Right lobe of liver (tissue), 6 donors: ENCODE results near the gene RAX. TPM values are rescaled to one million over a fixed set of nuclear protein-coding genes. Genes with fewer than 3 reads are reported as not detected.

ENCODE experiments used
- ATAC-seq, 4 donors: fragments of 200-7000 bp; cut with Tn5 transposase; one replicate each; pipeline ENCODE4 v1.9.1; 2020; ENCODE audit warnings: mild to moderate bottlenecking in 4 of 4, moderate library complexity in 4 of 4
- DNase-seq, 3 donors: peaks; one replicate each; pipeline ENCODE4 v3.0.0-alpha.2; 2020
- H3K27ac ChIP-seq, 3 donors: fragments of 200-600 bp; one replicate each; pipeline ENCODE4 v1.8.0; 2022
- H3K27me3 ChIP-seq, 2 donors: fragments of 200-600 bp; one replicate each; pipeline ENCODE4 v1.8.0; 2022
- H3K36me3 ChIP-seq, 4 donors: fragments of 200-600 bp; sonication (generic) in 1 of 4; one replicate each; pipeline versions ENCODE4 v1.5.1 to v1.8.0; 2017 to 2022; ENCODE audit warnings: control low read depth in 1 of 4
- H3K4me1 ChIP-seq, 4 donors: fragments of 200-600 bp; sonication (generic) in 1 of 4; one replicate each; pipeline versions ENCODE4 v1.5.1 to v1.8.0; 2017 to 2022; ENCODE audit warnings: control low read depth in 1 of 4
- H3K4me3 ChIP-seq, 3 donors: fragments of 200-600 bp; one replicate each; pipeline ENCODE4 v1.8.0; 2022
- H3K9me3 ChIP-seq, 4 donors: fragments of 200-600 bp; sonication (generic) in 1 of 4; one replicate each; pipeline versions ENCODE4 v1.5.1 to v1.8.0; 2017 to 2022; ENCODE audit warnings: control low read depth in 1 of 4
- CTCF ChIP-seq, 4 donors: fragments of 200-600 bp in 3 of 4; fragments of 450-650 bp in 1 of 4; IDR thresholded peaks; one replicate each; pipeline versions ENCODE4 v1.5.1 to v1.8.0; 2016 to 2022; ENCODE audit warnings: antibody characterized with exemption in 4 of 4, mild to moderate bottlenecking in 2 of 4
- POLR2A ChIP-seq: fragments of 450-650 bp; IDR thresholded peaks from one replicate; pipeline ENCODE4 v1.6.1; 2017; ENCODE audit warnings: antibody characterized with exemption, mild to moderate bottlenecking
- WGBS: methylation state at CpG from one replicate; pipeline ENCODE4 v1.1.6; 2018; ENCODE audit warnings: low coverage, low lambda C conversion rate; ENCODE audit not compliant: insufficient coverage; ENCODE audit errors: missing lambda C conversion rate; 5-methylcytosine and 5-hydroxymethylcytosine counted together
- intact Hi-C, 2 donors: fragments of 100-400 bp; cut with DNase I; formaldehyde crosslinking; loops; one replicate each; pipeline versions ENCODE4 v1.11.2 to v1.14.1; 2022
- total RNA-seq, 6 experiments: library from RNA; depleted of rRNA in 2 of 6; stranded (reverse); fragments of >200 nt in 2 of 6; fragmentation: NEBNext Ultra II Directional in 3 of 6; extraction: Animal tissue kit (Norgen Biotek cat#: 25700) in 3 of 6; gene quantifications; one replicate each; pipeline versions ENCODE4 v1.1.0 to v1.2.4, GENCODE V29; 2016 to 2023
- donor health status: DM: no; HTN: yes; CAD: no.
- donor health status: DM: no; HTN: no; CAD: no.
- donor health status: DM: no; HTN: no; CAD: no.
- donor health status: DM: no; HTN: yes; CAD: no.
- donor health status: DM: no; HTN: yes; CAD: no.

RAX gene
- total RNA-seq, 6 experiments from 2014 or later = not detected

GRCh38 chr18:59286341-59286740 is 13.1 kb upstream of the RAX start:
- Histone ChIP-seq H3K27me3 (no peaks in the 10 kb centered on the region), H3K36me3 (no peaks in the 10 kb centered on the region), H3K4me1 (no peaks in the 10 kb centered on the region), H3K9me3 (no peaks in the 10 kb centered on the region), H3K4me3 (no peak overlapping the region), H3K27ac (no peak overlapping the region)
- WGBS = 61% methylated on average over 6 of the region's 6 CpGs
- intact Hi-C loops = no loop called here
- ATAC-seq = no peak
- TF ChIP-seq CTCF (IDR thresholded peaks at IDR 0.05) = no peak
- no peak for TF ChIP-seq POLR2A
- DNase-seq = no peak

GRCh38 chr18:59282341-59282740 is 9.1 kb upstream of the RAX start:
- no peak for DNase-seq
- 64% methylated on average over 11 of the region's 11 CpGs for WGBS
- ATAC-seq = no peak
- intact Hi-C loops = no loop called here
- TF ChIP-seq POLR2A = no peak
- H3K36me3 ChIP-seq = no peaks in the 10 kb centered on the region
- peaks cover 0 to 5% of the 10 kb centered on the region in 2 donors for H3K27me3 ChIP-seq
- H3K4me3 ChIP-seq = no peak overlapping the region
- H3K9me3 ChIP-seq = no peaks in the 10 kb centered on the region
- no peak overlapping the region for H3K27ac ChIP-seq
- H3K4me1 ChIP-seq = no peaks in the 10 kb centered on the region

GRCh38 chr18:59279722-59280121 is 6.5 kb upstream of the RAX start:
- TF ChIP-seq CTCF (IDR thresholded peaks at IDR 0.05) = no peak
- no peak for TF ChIP-seq POLR2A
- Histone ChIP-seq H3K27ac (no peak overlapping the region), H3K36me3 (no peaks in the 10 kb centered on the region), H3K27me3 (peaks cover 0 to 5% of the 10 kb centered on the region in 2 donors), H3K9me3 (no peaks in the 10 kb centered on the region), H3K4me3 (no peak overlapping the region), H3K4me1 (no peaks in the 10 kb centered on the region)
- WGBS = 29% methylated on average over 1 of the region's 1 CpG
- ATAC-seq (no peak), DNase-seq (no peak)
- intact Hi-C loops = no loop called here

- TF ChIP-seq POLR2A (no peak), CTCF (IDR thresholded peaks at IDR 0.05) (no peak)
- 58% methylated on average over 3 of the region's 3 CpGs for WGBS
- Histone ChIP-seq H3K27ac (no peak overlapping the region), H3K27me3 (peaks cover 0 to 9% of the 10 kb centered on the region in 2 donors), H3K4me1 (no peaks in the 10 kb centered on the region), H3K9me3 (no peaks in the 10 kb centered on the region), H3K4me3 (no peak overlapping the region), H3K36me3 (no peaks in the 10 kb centered on the region)
- DNase-seq (no peak), ATAC-seq (no peak)
- intact Hi-C loops = no loop called here
These were observed 5.9 kb upstream of the RAX start for GRCh38 chr18:59279193-59279592.

GRCh38 chr18:59278793-59279192 is 5.5 kb upstream of the RAX start:
- no peak overlapping the region for H3K4me3 ChIP-seq
- peaks cover 0 to 1% (median 0%) of the 10 kb centered on the region in 4 donors for H3K4me1 ChIP-seq
- intact Hi-C loops = no loop called here
- DNase-seq = no peak
- H3K9me3 ChIP-seq = no peaks in the 10 kb centered on the region
- no peak for TF ChIP-seq CTCF (IDR thresholded peaks at IDR 0.05)
- H3K27ac ChIP-seq = no peak overlapping the region
- peaks cover 0 to 13% of the 10 kb centered on the region in 2 donors for H3K27me3 ChIP-seq
- no peaks in the 10 kb centered on the region for H3K36me3 ChIP-seq
- ATAC-seq = no peak
- 56% methylated on average over 5 of the region's 5 CpGs for WGBS
